ENCODE measurements around the gene NOC2L. TPM values are rescaled to one million over a fixed set of nuclear protein-coding genes. Genes with fewer than 3 reads are reported as not detected.

NOC2L gene
- total RNA-seq, 1 experiment from 2014 or later = 130 TPM

- Histone ChIP-seq H2BK120ac (ENCODE audit: low read depth, low read length, poor library complexity, severe bottlenecking) (no peak overlapping the region), H4K20me1 (ENCODE audit: control insufficient read depth, insufficient read depth, insufficient read length) (no peaks in the 10 kb centered on the region), H2BK5ac (ENCODE audit: insufficient read length, low read length) (no peak overlapping the region), H3K4me2 (ENCODE audit: insufficient read depth, insufficient read length, low read length) (no peak overlapping the region), H3T11ph (ENCODE audit: low read length) (no peak overlapping the region), H4K8ac (replicated peaks; ENCODE audit: insufficient read length, low read depth, low read length) (no peak overlapping the region), H3K23me2 (ENCODE audit: insufficient read length, low read depth, low read length, poor library complexity, severe bottlenecking) (no peaks in the 10 kb centered on the region), H3K79me2 (ENCODE audit: insufficient read depth, low read length) (no peaks in the 10 kb centered on the region), H3K27ac (ENCODE audit: insufficient read length, low read depth, low read length) (no peak overlapping the region), H2BK15ac (ENCODE audit: low read depth, low read length) (no peak overlapping the region), H3K14ac (ENCODE audit: insufficient read depth, low read length) (no peak overlapping the region), H3K9me3 (ENCODE audit: control insufficient read depth, low read depth, low read length) (no peaks in the 10 kb centered on the region), H2AK5ac (ENCODE audit: insufficient read length, low read length) (no peak overlapping the region), H4K91ac (ENCODE audit: insufficient read length, low read depth, low read length) (no peak overlapping the region), H2AFZ (ENCODE audit: low read length) (no peak overlapping the region), H3K18ac (ENCODE audit: insufficient read length, low read depth, low read length) (no peak overlapping the region), H3K4me1 (ENCODE audit: insufficient read depth, low read length) (no peaks in the 10 kb centered on the region), H3K79me1 (ENCODE audit: insufficient read depth, low read depth, low read length, poor library complexity, severe bottlenecking) (no peaks in the 10 kb centered on the region), H2BK12ac (ENCODE audit: insufficient read length, low read depth, low read length) (no peak overlapping the region), H3K27me3 (ENCODE audit: insufficient read depth, low read length) (no peaks in the 10 kb centered on the region; the same call in 1 of the 2 replicates), H3K4ac (ENCODE audit: low read depth, low read length) (no peak overlapping the region), H4K5ac (ENCODE audit: insufficient read length, low read depth, low read length) (no peak overlapping the region), H3K23ac (ENCODE audit: insufficient read length, low read depth, low read length) (no peak overlapping the region), H3K9ac (ENCODE audit: extremely low read depth, insufficient read length, low read length) (no peak overlapping the region), H2BK20ac (ENCODE audit: low read depth, low read length, poor library complexity, severe bottlenecking) (no peak overlapping the region), H3K56ac (ENCODE audit: insufficient read length, low read depth, low read length) (no peak overlapping the region)
- WGBS (ENCODE audit: extremely low coverage, insufficient read length, low lambda C conversion rate) = no CpG with 5 or more reads among the region's 17 CpGs
- peaks cover 0 to 6% (median 4%) of the 10 kb centered on the region in 3 experiments; a peak in 4 of 7 replicates for H3K36me3 Mint-ChIP-seq (ENCODE audit: insufficient read depth in 1 of 3, low read depth in 3 of 3)
- no peak overlapping the region; a peak in 1 of 5 replicates for H3K4me3 Mint-ChIP-seq
- no peak for DNase-seq
- TF ChIP-seq CTCF (conservative IDR thresholded peaks at IDR 0.05) = no peak
- no peak overlapping the region for H3K27ac Mint-ChIP-seq
- H3K4me1 Mint-ChIP-seq = peaks cover 5 to 9% of the 10 kb centered on the region in 2 experiments; a peak in 3 of 4 replicates
- H3K9me3 Mint-ChIP-seq = peaks cover 4 to 6% of the 10 kb centered on the region in 2 experiments
- H3K27me3 Mint-ChIP-seq (ENCODE audit: low read depth) = peaks cover 48% of the 10 kb centered on the region
Observed at GRCh38 chr1:974687-975328, 15.8 kb upstream of the NOC2L start.

Data from H9 (cell line).